Measurements from ENCODE around the gene SKAP1. TPM values are rescaled to one million over a fixed set of nuclear protein-coding genes. Genes with fewer than 3 reads are reported as not detected.
"Not testable (repeated sequence)": the region's sequence is repeated elsewhere in the genome, so short reads cannot be mapped to it uniquely, and the experiment has no call there.

SKAP1 gene
- total RNA-seq, 2 donors from 2014 or later = 136 to 138 TPM

DNA sequence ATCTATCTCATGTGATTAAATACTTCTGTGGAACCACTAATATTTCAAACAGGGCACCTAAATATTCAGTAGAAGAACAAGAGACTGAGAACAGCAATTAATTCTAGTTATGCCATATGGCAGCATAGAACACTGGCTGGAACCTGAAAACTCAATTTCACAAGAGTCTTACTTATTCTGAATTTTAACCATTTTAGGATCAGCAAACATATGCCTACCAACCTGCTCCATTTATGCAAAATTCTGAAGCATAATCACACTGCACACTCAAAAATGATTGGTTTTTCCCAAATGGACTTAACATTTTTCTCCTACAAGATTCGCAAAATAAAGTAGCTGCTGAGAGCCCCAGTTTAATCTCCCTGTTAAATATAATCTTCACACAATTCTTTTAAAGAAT is 43.2 kb downstream of the SKAP1 start:
- Mint-ChIP-seq H3K27me3 (no peaks in the 10 kb centered on the region), H3K36me3 (ENCODE audit: low read depth) (peaks cover 12% of the 10 kb centered on the region), H3K4me3 (no peak overlapping the region), H3K27ac (peak overlapping the region; percentile 19), H3K4me1 (peaks cover 30% of the 10 kb centered on the region)
- no peak for ATAC-seq
- H3K9me3 ChIP-seq (ENCODE audit: control insufficient read depth, low read length, poor library complexity, severe bottlenecking) = no peaks in the 10 kb centered on the region
- DNase-seq = no peak

DNA sequence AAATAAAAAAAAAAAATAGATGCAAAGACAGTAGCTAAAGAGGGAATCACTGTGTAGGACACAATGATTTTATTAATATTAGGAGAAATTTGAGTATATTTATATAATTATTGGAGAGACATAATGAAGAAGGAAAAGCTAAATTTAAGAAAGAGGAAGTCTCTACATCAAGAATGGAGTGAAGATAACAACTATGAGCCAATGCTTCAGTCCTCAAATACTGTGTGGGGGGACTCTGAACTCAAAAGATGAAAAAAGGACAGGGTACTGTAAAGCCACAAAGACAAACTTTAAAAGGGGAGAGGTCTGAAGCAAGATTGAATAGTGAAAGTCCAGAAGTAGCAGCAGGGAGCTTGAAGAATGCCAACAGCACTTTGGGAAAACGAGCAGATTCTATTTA is 44.7 kb downstream of the SKAP1 start:
- Mint-ChIP-seq H3K27me3 (no peaks in the 10 kb centered on the region), H3K4me1 (peaks cover 31% of the 10 kb centered on the region), H3K27ac (no peak overlapping the region), H3K36me3 (ENCODE audit: low read depth) (peaks cover 15% of the 10 kb centered on the region), H3K4me3 (no peak overlapping the region)
- no peak for DNase-seq
- H3K9me3 ChIP-seq (ENCODE audit: control insufficient read depth, low read length, poor library complexity, severe bottlenecking) = no peaks in the 10 kb centered on the region
- ATAC-seq = no peak

DNA sequence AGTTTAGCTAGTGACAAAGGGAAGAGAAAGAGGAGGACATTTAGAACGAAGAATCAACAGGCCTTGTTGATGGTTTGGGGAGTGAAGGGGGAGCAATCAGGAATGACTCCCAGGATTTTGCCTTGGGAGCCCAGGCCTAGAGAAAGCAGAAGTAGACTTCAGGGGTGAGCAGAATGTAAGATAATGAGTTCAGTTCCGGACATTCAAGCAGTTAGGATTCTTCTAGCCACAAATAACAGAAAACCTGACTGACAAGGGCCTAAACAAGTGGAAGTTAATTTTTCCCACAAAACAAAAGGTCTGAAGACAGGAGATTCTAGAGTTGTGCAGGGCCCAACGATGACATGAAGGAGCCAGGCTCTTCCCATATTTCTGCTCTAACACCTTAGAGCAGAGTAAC is 45.9 kb downstream of the SKAP1 start:
- DNase-seq = no peak
- H3K4me1 Mint-ChIP-seq = peaks cover 33% of the 10 kb centered on the region
- H3K9me3 ChIP-seq (ENCODE audit: control insufficient read depth, low read length, poor library complexity, severe bottlenecking) = no peaks in the 10 kb centered on the region
- peak overlapping the region; percentile 74 for H3K27ac Mint-ChIP-seq
- peaks cover 15% of the 10 kb centered on the region for H3K36me3 Mint-ChIP-seq (ENCODE audit: low read depth)
- no peak for ATAC-seq
- H3K27me3 Mint-ChIP-seq = no peaks in the 10 kb centered on the region
- no peak overlapping the region for H3K4me3 Mint-ChIP-seq

DNA sequence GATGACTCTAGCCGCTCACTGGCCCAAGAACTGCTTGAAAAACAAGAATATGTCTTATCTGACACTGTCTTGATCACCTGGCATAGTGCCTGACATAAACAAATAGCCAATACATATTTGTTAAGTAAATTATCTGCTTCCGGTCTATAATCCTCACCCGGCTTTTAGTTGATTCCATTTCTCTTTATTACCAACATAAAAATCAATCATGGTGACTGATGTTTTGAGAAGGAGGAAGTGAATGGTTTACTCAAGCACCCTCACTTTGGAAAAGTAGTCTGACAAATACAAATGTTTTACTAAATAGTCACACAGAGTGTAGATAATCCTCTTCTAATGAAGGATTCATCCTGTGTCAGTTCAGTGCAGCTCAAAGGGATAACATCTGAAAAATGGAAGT is 47.0 kb downstream of the SKAP1 start:
- H3K36me3 Mint-ChIP-seq (ENCODE audit: low read depth) = peaks cover 15% of the 10 kb centered on the region
- H3K27ac Mint-ChIP-seq = no peak overlapping the region
- H3K4me3 Mint-ChIP-seq = no peak overlapping the region
- no peaks in the 10 kb centered on the region for H3K9me3 ChIP-seq (ENCODE audit: control insufficient read depth, low read length, poor library complexity, severe bottlenecking)
- H3K27me3 Mint-ChIP-seq = no peaks in the 10 kb centered on the region
- no peak for ATAC-seq
- peaks cover 33% of the 10 kb centered on the region for H3K4me1 Mint-ChIP-seq
- DNase-seq = no peak

DNA sequence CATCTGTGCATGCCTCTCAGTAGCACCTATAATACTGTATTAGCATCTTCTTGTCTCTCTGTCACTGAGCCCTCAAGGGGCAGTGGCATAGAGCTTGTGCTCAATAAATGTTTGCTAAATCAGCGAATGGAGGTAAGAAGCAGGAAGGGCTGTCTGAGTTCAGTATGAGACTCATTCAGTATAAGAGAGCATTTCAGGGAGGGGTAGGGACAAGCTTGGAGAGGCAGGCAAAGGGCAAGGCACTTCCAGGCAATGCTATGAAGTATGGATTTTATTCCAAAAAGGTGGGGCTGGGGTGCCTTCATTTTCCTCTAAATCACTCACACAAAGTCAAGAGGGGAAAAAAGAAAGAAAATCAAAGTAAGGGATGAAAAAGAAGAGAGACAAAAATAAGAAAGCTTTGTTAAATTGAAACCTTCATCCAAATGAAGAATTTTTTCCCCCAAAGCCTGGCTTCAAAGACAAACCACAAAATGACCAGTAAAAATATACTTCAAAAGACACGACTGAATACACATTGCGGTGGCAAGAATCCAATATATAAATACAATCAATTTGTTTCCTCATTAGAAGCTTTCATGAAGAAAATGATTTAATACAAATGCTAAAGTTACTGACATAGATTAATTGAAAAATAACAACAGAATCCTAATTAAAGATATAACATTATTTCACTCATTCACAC is 51.2 kb downstream of the SKAP1 start:
- Mint-ChIP-seq H3K27me3 (no peaks in the 10 kb centered on the region), H3K27ac (no peak overlapping the region), H3K36me3 (ENCODE audit: low read depth) (peaks cover 3% of the 10 kb centered on the region), H3K4me1 (peaks cover 19% of the 10 kb centered on the region), H3K4me3 (no peak overlapping the region)
- ATAC-seq = no peak
- DNase-seq = no peak
- H3K9me3 ChIP-seq (ENCODE audit: control insufficient read depth, low read length, poor library complexity, severe bottlenecking) = no peaks in the 10 kb centered on the region

DNA sequence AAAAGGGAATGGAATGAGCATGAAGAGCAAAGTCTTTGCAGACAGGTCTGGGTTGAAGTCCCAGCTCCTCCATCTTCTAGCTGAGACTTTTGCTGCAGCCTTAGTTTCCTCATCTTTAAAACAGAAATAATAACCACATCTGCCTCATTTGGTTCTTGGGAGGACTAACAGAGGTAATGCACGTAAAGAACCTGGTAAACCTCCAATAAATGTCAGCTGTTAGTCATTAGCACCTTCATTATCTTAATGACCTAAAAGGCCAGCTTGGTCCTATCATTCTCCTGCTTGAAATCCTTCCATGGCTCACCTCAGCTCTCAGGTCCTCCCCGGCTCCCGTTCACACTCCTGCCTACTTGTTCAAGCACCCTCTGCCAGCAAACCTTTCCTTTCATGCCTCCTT is 51.8 kb downstream of the SKAP1 start:
- no peak for ATAC-seq
- H3K36me3 Mint-ChIP-seq (ENCODE audit: low read depth) = peaks cover 3% of the 10 kb centered on the region

DNA sequence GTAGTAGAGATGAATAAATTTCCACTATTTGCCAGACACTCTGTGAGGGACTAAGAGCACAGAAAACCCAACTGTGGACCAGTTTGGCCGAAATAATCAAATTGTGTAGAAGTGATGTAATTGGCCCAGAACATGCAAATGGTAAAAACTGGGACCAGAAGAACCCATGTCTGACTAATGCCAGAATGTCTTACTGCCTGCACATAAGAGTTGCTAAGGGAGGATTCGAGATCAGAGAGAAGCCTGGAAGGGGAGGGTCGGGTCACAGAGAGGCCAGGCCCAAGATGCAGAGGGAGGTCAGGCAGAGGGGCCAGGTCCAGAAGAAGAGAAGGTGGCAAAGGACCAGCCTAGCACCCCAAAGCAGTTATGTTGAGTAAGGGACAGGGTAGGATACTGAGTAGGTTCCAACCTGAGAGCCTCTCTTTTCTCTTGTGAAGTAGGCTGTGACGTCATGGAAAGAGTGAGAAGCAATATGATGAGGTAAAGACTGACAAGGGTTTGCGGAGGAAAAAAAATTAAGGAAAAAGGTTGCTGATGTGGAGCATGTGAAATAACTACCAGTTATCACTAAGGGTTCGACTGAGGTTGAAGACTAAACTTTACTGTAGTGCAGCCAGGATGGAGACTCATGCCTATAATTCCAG is 53.2 kb downstream of the SKAP1 start:
- ATAC-seq = no peak
- DNase-seq = no peak
- Mint-ChIP-seq H3K27ac (no peak overlapping the region), H3K4me1 (peaks cover 26% of the 10 kb centered on the region), H3K36me3 (ENCODE audit: low read depth) (peaks cover 3% of the 10 kb centered on the region), H3K27me3 (no peaks in the 10 kb centered on the region), H3K4me3 (no peak overlapping the region)
- H3K9me3 ChIP-seq (ENCODE audit: control insufficient read depth, low read length, poor library complexity, severe bottlenecking) = no peaks in the 10 kb centered on the region

More for the DNA sequence above, 51.8 kb downstream of the SKAP1 start:
- no peak overlapping the region for H3K27ac Mint-ChIP-seq
- DNase-seq = no peak
- H3K4me3 Mint-ChIP-seq = no peak overlapping the region
- H3K4me1 Mint-ChIP-seq = peaks cover 23% of the 10 kb centered on the region
- no peaks in the 10 kb centered on the region for H3K27me3 Mint-ChIP-seq
- no peaks in the 10 kb centered on the region for H3K9me3 ChIP-seq (ENCODE audit: control insufficient read depth, low read length, poor library complexity, severe bottlenecking)

DNA sequence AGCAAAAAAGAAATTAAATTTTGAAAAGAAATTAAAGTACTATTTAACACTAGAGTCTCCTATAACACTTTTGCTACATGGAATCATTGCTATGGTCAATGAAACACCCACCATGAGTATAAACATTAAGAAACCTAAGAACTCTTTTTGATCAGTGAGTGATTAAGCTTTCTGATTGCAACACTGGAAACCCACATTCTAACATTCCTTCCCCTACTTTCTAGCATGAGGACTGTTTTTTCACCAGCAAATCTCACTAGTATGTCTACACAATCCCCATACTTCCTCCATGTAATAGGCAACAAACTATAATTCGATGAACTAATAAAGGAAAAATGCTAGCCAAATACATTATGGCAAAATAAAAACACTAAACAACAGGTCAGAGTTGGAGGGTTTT is 54.7 kb downstream of the SKAP1 start:
- no peaks in the 10 kb centered on the region for H3K9me3 ChIP-seq (ENCODE audit: control insufficient read depth, low read length, poor library complexity, severe bottlenecking)
- DNase-seq = no peak
- H3K27me3 Mint-ChIP-seq = no peaks in the 10 kb centered on the region
- peaks cover 21% of the 10 kb centered on the region for H3K4me1 Mint-ChIP-seq
- no peak for ATAC-seq
- H3K27ac Mint-ChIP-seq = no peak overlapping the region
- no peak overlapping the region for H3K4me3 Mint-ChIP-seq
- H3K36me3 Mint-ChIP-seq (ENCODE audit: low read depth) = no peaks in the 10 kb centered on the region

DNA sequence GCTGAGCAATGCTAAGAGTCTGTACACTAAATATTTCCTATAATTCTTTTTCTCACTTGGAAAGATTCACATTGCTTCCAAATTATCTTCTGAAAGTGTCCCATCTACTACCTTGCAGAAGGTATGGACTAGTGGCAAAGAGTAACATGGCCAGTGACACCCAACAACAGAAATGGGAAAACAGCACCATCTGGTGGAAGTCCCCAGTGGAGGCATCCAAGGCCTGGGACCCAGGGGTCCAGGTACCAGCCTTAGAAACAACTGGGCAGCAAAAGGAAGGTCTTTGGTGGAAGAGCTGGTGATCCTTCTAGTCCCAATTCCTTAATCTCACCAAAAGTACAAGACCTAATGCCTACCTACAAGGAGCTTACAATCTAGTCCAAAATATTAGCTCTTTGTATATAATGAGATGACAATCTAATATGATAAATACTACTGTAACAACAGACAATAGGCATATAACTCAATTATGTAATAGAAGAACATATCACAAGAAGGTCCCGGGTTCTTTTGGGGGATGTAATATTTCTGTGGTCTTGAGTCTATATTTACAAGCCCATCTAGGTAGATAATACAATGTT is 55.3 kb downstream of the SKAP1 start:
- peak overlapping the region; percentile 41 for H3K27ac Mint-ChIP-seq
- H3K4me3 Mint-ChIP-seq = no peak overlapping the region
- DNase-seq (peak in 1 of 3 donors; percentile 17), ATAC-seq (peak; percentile 70)
- no peaks in the 10 kb centered on the region for H3K9me3 ChIP-seq (ENCODE audit: control insufficient read depth, low read length, poor library complexity, severe bottlenecking)
- peaks cover 19% of the 10 kb centered on the region for H3K4me1 Mint-ChIP-seq
- no peaks in the 10 kb centered on the region for H3K36me3 Mint-ChIP-seq (ENCODE audit: low read depth)
- no peaks in the 10 kb centered on the region for H3K27me3 Mint-ChIP-seq

DNA sequence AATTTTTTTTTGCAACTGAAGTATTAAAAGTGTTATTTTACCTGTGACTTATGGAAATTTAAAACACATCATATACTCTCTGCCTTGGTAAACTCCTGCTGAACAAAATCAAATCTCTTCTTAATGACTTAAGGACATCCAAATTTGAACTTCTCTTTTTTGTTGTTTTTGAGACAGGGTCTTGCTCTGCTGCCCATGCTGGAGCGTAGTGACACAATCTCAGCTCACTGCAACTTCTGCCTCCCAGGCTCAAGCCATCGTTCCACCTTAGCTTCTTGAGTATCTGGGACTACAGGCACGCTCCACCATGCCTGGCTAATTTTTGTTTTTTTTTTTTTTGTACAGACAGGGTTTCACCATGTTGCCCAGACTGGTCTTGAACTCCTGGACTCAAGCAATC is 56.1 kb downstream of the SKAP1 start:
- H3K9me3 ChIP-seq (ENCODE audit: control insufficient read depth, low read length, poor library complexity, severe bottlenecking) = no peaks in the 10 kb centered on the region
- no peaks in the 10 kb centered on the region for H3K27me3 Mint-ChIP-seq
- no peak for ATAC-seq
- H3K4me1 Mint-ChIP-seq = peaks cover 19% of the 10 kb centered on the region
- no peak overlapping the region for H3K4me3 Mint-ChIP-seq
- no peaks in the 10 kb centered on the region for H3K36me3 Mint-ChIP-seq (ENCODE audit: low read depth)
- peak overlapping the region; percentile 41 for H3K27ac Mint-ChIP-seq
- DNase-seq = no peak

DNA sequence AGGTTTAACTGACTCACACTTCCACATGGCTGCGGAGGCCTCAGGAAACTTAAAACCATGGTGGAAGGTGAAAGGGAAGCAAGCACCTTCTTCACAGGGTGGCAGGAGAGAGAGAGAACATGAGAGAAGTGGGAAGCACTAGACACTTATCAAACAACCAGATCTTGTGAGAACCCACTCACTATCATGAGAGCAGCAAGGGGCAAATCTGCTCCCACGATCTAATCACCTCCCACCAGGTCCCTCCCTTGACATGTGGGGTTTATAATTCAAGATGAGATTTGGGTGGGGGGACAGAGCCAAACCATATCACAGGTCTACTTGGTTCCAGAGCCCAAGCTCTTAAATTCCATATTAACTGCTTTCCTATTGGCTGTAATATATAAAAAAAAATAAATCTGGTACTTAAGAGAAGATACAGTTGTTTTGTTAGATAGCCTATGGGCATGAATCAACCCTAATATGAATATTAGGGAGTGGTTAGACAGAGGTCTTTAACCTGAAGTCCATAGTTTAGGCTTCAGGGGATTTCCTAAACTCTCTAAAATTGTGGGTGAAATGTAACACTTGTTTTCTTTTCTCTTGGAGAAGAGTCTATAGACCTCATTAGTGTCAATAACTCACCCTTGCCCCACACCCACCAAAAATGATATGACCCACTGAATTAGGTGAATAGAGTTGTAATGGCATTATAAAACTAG is 56.7 kb downstream of the SKAP1 start:
- Mint-ChIP-seq H3K4me1 (peaks cover 19% of the 10 kb centered on the region), H3K4me3 (no peak overlapping the region), H3K36me3 (ENCODE audit: low read depth) (no peaks in the 10 kb centered on the region), H3K27ac (no peak overlapping the region), H3K27me3 (no peaks in the 10 kb centered on the region)
- ATAC-seq (no peak), DNase-seq (no peak)
- H3K9me3 ChIP-seq (ENCODE audit: control insufficient read depth, low read length, poor library complexity, severe bottlenecking) = no peaks in the 10 kb centered on the region

DNA sequence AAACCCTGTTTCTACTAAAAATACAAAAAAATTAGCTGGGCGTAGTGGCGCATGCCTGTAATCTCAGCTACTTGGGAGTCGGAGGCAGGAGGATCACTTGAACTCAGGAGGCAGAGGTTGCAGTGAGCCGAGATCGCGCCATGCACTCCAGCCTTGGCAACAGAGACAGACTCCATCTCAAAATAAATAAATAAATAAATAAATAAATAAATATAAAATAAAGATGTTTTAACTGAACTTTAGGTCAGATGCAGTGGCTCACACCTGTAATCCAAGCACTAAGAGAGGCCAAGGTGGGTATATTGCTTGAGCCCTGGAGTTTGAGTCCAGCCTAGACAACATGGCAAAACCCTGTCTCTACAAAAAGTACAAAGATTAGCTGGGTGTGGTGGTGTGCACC is 61.0 kb downstream of the SKAP1 start:
- not testable (repeated sequence) for H3K27me3 Mint-ChIP-seq; H3K36me3 Mint-ChIP-seq (ENCODE audit: low read depth); H3K9me3 ChIP-seq (ENCODE audit: control insufficient read depth, low read length, poor library complexity, severe bottlenecking); ATAC-seq; H3K27ac Mint-ChIP-seq; DNase-seq; H3K4me3 Mint-ChIP-seq
- H3K4me1 Mint-ChIP-seq = peaks cover 29% of the 10 kb centered on the region

DNA sequence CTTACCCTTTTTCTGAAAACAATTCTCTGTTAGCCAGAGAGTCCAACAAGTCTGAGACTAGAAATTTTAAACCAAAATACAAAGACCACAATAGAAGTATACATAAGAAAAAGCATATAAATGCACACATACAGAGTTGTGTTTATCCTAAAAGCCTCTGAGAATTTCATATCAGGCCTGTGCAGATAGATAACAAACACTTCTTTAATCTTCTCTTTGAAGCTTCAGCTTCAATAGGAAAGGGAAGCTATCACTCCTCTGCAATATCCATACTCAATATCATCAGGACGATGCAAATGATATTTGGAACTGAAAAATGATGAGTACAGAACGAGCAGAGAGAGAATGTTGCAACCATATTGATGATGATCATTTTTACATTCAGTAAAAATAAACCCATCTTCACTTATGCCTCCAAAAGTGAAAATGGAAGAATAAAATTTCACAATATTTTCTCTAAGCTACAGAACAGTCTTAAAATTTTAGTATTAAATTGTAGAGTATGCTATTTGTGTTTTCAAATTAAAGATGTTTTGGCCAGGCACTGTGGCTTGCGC is 61.6 kb downstream of the SKAP1 start:
- no peaks in the 10 kb centered on the region for H3K9me3 ChIP-seq (ENCODE audit: control insufficient read depth, low read length, poor library complexity, severe bottlenecking)
- DNase-seq = no peak
- no peak for ATAC-seq
- no peak overlapping the region for H3K4me3 Mint-ChIP-seq
- peaks cover 8% of the 10 kb centered on the region for H3K36me3 Mint-ChIP-seq (ENCODE audit: low read depth)
- H3K4me1 Mint-ChIP-seq = peaks cover 24% of the 10 kb centered on the region
- peak overlapping the region; percentile 67 for H3K27ac Mint-ChIP-seq
- no peaks in the 10 kb centered on the region for H3K27me3 Mint-ChIP-seq

Data from T-helper 17 cell (primary cell).